ENCODE measurements around the gene MT1H. TPM values are rescaled to one million over a fixed set of nuclear protein-coding genes. Genes with fewer than 3 reads are reported as not detected.
A peak's percentile ranks its signal among the peaks of the same experiment; 100 is the strongest.

Gene MT1H
- total and polyA plus RNA-seq, 9 of the 15 experiments (the other 6 are each of a cell fraction or from before 2014, with no cell fraction given) = 0.13 to 0.37 TPM; not detected in 7

DNA sequence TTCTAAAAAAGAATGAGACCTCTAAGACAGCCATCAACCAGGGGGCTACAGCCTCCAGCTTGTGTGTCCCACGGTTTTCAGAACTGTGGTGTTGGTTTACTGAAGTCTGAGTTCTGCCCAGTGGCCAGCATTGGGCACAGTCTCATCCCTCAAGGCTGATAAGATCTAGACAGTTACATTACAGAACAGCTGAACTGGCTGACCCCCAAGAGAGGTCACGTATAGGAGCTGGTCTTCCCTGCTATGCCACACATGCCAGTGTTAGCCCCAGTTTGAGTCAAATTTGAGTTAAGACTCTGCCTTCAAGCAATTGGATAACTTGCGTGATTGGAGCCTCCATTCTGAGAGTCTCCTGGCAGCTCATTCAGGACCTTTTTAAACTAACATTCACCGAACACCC, 45.5 kb downstream of the MT1H start:
- ChIA-PET CTCF (ENCODE audit: low intra/inter-chr PET ratio) (no interaction called here), POLR2A (interaction anchor here (1.0 kb wide), 1 partner anchor 8 kb away, joined by 4 read pairs; no protein-coding TSS in a partner anchor)
- BruUV-seq (replicated peaks) = no TSS peak
- H3K79me2 ChIP-seq (ENCODE audit: control insufficient read depth, insufficient read depth, low read length) = no peaks in the 10 kb centered on the region
- ATAC-seq (no peak), DNase-seq (ENCODE audit: extremely low read depth in 1 of 4, low spot score in 3 of 4) (no peak), FAIRE-seq (no peak)
- TF ChIP-seq PBX2 (CRISPR knock-in tag; IDR thresholded peaks at IDR 0.05; ENCODE audit: low read depth) = no peak
- peak; percentile 36; the same call in 1 of the 2 replicates for TF ChIP-seq PBX2 (tag; conservative IDR thresholded peaks at IDR 0.05; ENCODE audit: low read depth)
- no peak for TF ChIP-seq ELF2 (CRISPR knock-in tag; IDR thresholded peaks at IDR 0.05)
- no peak for TF ChIP-seq HNRNPL (IDR thresholded peaks at IDR 0.05; ENCODE audit: low read depth, low read length)
- no peak for TF ChIP-seq NR2C2 (CRISPR knock-in tag; IDR thresholded peaks at IDR 0.05)
- TF ChIP-seq NR2C2 (tag; IDR thresholded peaks at IDR 0.05) = peak; percentile 69
- TF ChIP-seq MEIS2 (IDR thresholded peaks at IDR 0.05; ENCODE audit: partially characterized antibody) = peak; percentile 32
- no peak for TF ChIP-seq ZSCAN32 (CRISPR knock-in tag; IDR thresholded peaks at IDR 0.05)
- 0 out of 2 replicates have a peak, but pooled peaks have one; percentile 14 for TF ChIP-seq GATA2 (CRISPR knock-in tag; IDR thresholded peaks at IDR 0.05)
- peaks cover 0 to 3% of the 10 kb centered on the region in 2 experiments; a peak in 3 of 5 replicates for H3K27me3 ChIP-seq (ENCODE audit: control insufficient read depth in 2 of 2, insufficient read depth in 2 of 2, low read length in 2 of 2)
- no peak overlapping the region for H3K27ac ChIP-seq (ENCODE audit: extremely low read depth, low read depth, low read length)
- no peaks in the 10 kb centered on the region for H3K9me1 ChIP-seq (ENCODE audit: control insufficient read depth, insufficient read depth, low read length)
- no peak overlapping the region for H3K9ac ChIP-seq (ENCODE audit: insufficient read depth in 1 of 2, low read depth in 2 of 2, low read length in 2 of 2)
- no peak overlapping the region for H2AFZ ChIP-seq (ENCODE audit: low read depth, low read length)
- no peak overlapping the region for H3K4me3 ChIP-seq
- in situ Hi-C loops (cut with MboI) (no loop called here), intact Hi-C loops (cut with micrococcal nuclease) (no loop called here)
- H4K20me1 ChIP-seq (replicated peaks; ENCODE audit: control insufficient read depth, insufficient read depth, low read length) = no peaks in the 10 kb centered on the region
- no peaks in the 10 kb centered on the region for H3K9me3 ChIP-seq (replicated peaks; ENCODE audit: control insufficient read depth, insufficient read depth, low read depth, low read length)
- no peaks in the 10 kb centered on the region for H3K36me3 ChIP-seq (ENCODE audit: control insufficient read depth, insufficient read depth, low read length)
- 34% methylated on average over 4 of the region's 4 CpGs for WGBS (ENCODE audit: insufficient coverage, low coverage, missing lambda C conversion rate)
- no peaks in the 10 kb centered on the region; a peak in 1 of 5 replicates for H3K4me1 ChIP-seq (replicated peaks in 1 of 2; ENCODE audit: control insufficient read depth in 2 of 2, insufficient read depth in 2 of 2, low read length in 2 of 2)
- no peak overlapping the region for H3K4me2 ChIP-seq (ENCODE audit: insufficient read depth, low read length)

Data from K562 (cell line).